ENCODE measurements around the gene BAHCC1.

The BAHCC1 gene

DNA sequence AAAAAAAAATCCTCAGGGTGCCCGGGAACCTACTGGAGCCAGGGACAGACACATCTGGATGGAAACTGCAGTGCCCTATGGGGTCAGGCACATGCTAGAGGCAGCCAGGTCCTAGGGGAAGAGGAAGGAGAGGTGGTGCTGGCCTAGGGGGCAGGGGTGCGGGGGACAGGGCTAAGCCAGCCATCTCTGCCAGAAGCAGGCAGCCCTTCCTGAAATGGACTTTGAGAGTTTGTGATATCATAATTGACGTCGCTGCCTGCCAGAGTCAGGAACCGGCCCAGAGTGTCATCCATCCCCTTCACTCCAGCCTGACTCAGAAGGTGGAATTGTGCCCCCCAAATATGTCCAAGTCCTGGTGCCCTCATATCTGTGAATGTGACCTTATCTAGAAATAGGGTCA is 25.0 kb upstream of the BAHCC1 start:
- DNase-seq (ENCODE audit: low read depth), result no peak

GRCh38 chr17:81371910-81372760 is 23.1 kb upstream of the BAHCC1 start:
- peak; percentile 15 for TF ChIP-seq CTCF (conservative IDR thresholded peaks at IDR 0.05; ENCODE audit: control insufficient read depth, insufficient read depth, low read depth, low read length)
- no peak overlapping the region for H3K4me3 ChIP-seq (ENCODE audit: control insufficient read depth, low read depth, low read length)
- DNase-seq (ENCODE audit: low read depth), result no peak

More for the DNA sequence above, 25.0 kb upstream of the BAHCC1 start:
- no peak for TF ChIP-seq CTCF (conservative IDR thresholded peaks at IDR 0.05; ENCODE audit: control insufficient read depth, insufficient read depth, low read depth, low read length)
- H3K4me3 ChIP-seq (ENCODE audit: control insufficient read depth, low read depth, low read length), result no peak overlapping the region

DNA sequence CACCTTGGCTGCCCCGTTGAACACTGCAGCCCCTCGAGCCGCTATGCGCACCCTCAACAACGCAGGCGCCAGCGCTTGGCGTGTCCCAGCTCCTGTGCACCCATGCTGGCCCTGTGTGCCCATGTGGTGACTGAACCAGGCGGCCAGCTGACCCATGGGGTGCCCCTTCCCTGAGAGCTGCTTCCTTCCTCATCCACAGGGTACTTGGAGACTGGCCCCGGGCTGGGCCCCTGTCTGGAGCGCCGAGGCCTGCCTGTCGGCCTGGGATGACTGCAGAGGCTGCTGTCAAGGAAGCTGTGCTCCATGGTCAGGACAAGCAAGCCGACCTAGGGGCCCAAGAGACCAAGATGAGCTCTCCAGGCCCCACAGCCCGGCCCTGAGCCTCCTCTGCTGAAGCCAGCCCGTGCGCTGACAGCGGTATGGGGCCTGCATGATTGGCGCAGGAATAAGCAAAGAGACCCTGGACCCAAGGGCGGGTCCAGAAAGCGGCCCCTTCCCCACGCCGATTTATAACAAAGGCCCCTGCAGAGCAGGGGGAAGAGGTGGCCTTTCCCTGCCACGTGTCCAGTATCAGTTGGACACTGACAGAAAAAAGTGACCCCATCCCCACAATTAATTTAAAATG is 21.6 kb upstream of the BAHCC1 start:
- no peak overlapping the region for H3K4me3 ChIP-seq (ENCODE audit: control insufficient read depth, low read depth, low read length)

DNA sequence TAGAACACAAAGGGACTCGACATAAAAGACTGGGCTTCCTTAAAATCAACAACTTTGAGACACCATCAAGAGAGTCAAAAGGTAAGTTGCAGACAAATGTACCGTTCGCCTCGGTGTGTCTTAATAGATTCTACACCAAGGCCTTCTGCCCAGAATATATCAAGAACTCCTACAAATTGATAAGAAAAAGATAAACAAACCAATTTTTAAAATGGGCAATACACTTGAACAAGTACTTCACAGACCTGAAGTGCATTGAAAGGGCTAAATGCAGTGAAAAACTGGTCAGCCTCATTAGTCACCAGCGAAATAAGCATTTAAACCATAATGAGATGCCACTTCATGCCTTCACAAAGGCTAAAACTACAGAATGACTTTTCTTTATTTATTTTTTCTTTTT is 20.4 kb upstream of the BAHCC1 start:
- TF ChIP-seq CTCF (conservative IDR thresholded peaks at IDR 0.05; ENCODE audit: control insufficient read depth, insufficient read depth, low read depth, low read length), result no peak
- no peak for DNase-seq (ENCODE audit: low read depth)
- no peak overlapping the region for H3K4me3 ChIP-seq (ENCODE audit: control insufficient read depth, low read depth, low read length)

More for the DNA sequence above, 21.6 kb upstream of the BAHCC1 start:
- TF ChIP-seq CTCF (conservative IDR thresholded peaks at IDR 0.05; ENCODE audit: control insufficient read depth, insufficient read depth, low read depth, low read length), result no peak
- DNase-seq (ENCODE audit: low read depth), result no peak

DNA sequence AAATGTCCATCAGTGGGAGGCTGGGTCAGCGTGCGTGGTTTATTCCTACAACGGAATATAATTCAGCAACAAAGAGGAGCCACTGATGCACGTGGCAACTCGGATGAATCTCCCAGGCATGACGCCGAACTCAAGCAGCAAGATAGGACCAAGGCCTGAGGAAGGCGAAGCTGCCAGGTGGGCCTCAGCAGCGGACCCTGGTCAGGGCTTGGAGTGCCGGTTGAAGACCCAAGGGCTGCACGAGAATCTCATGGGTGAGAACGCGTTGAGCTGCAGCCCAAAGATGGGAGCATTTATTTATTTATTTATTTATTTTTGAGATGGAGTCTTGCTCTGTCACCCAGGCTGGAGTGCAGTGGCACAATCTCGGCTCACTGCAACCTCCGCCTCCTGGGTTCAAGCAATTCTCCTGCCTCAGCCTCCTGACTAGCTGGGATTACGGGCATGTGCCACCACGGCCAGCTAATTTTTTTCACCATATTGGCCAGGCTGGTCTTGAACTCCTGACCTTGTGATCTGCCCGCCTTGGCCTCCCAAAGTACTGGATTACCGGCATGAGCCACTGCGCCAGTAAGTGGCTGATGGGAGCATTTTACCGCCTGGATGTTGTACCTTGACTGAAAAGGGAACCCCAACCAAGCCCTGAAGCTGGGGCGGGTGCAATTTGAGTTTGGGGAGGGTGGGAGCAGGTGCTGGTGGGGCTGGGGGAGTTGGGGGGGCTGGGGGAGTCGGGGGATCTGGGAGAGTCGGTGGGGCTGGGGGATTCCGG is 18.1 kb upstream of the BAHCC1 start:
- no peak for DNase-seq (ENCODE audit: low read depth)
- H3K4me3 ChIP-seq (ENCODE audit: control insufficient read depth, low read depth, low read length), result no peak overlapping the region
- TF ChIP-seq CTCF (conservative IDR thresholded peaks at IDR 0.05; ENCODE audit: control insufficient read depth, insufficient read depth, low read depth, low read length), result no peak

DNA sequence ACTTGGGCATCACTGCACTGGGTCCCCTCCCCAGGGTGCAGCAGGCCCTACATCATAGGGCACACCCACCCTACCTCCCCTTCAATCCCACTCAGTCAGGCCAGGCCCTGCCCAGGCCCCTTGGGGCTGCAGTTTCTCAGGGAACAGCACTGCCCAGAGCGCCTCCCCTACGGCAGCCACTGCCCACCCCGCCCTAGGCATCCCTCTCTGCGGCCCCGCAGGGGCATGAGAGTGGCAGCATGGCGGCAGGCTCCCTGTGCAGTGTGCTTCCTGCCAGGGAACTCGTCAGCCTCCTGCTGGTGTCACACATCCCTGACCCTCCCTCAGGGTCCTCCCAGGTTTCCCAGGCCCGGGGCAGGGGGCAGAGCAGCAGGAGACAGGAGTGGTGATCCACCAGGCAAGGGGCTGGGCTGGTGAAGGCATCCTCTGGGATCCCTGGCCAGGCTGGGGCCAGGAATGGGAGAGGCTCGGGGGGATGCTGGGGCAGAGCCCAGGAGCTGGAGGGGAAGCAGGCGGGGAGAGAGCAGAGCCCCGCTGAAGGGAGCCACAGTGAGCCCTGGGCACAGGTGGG is 16.2 kb upstream of the BAHCC1 start:
- no peak for TF ChIP-seq CTCF (conservative IDR thresholded peaks at IDR 0.05; ENCODE audit: control insufficient read depth, insufficient read depth, low read depth, low read length)
- DNase-seq (ENCODE audit: low read depth), result no peak
- H3K4me3 ChIP-seq (ENCODE audit: control insufficient read depth, low read depth, low read length), result no peak overlapping the region

Data from fibroblast of mammary gland (primary cell).